BLaER1 treated with 17β-estradiol and CSF1 and Interleukin-3, amounts not matched to agents 10 nM and 100 nM (cell line): ENCODE measurements around the gene MRPL42.

Source experiments
- H3K27ac ChIP-seq, 11 experiments: shearing (Covaris generic); formaldehyde crosslinking; 2 replicates each; pipeline ENCODE4 v1.8.1; 2022
- H3K27me3 ChIP-seq, 11 experiments: shearing (Covaris generic); formaldehyde crosslinking; 2 replicates each; pipeline ENCODE4 v1.8.1; 2022
- H3K36me3 ChIP-seq, 11 experiments: shearing (Covaris generic); formaldehyde crosslinking; 2 replicates each; pipeline ENCODE4 v1.8.1; 2022
- H3K4me1 ChIP-seq, 10 experiments: shearing (Covaris generic); formaldehyde crosslinking; 2 replicates each; pipeline ENCODE4 v1.8.1; 2022
- H3K4me2 ChIP-seq, 11 experiments: shearing (Covaris generic); formaldehyde crosslinking; 2 replicates each; pipeline ENCODE4 v1.8.1; 2022
- H3K4me3 ChIP-seq, 10 experiments: shearing (Covaris generic); formaldehyde crosslinking; 2 replicates each; pipeline ENCODE4 v1.8.1; 2022
- H3K9ac ChIP-seq, 11 experiments: shearing (Covaris generic); formaldehyde crosslinking; 2 replicates each; pipeline ENCODE4 v1.8.1; 2022
- H3K9me3 ChIP-seq, 11 experiments: shearing (Covaris generic); formaldehyde crosslinking; replicated peaks in 1 of 11; 2 replicates each; pipeline ENCODE4 v1.8.1; 2022
- H4K20me1 ChIP-seq, 11 experiments: shearing (Covaris generic); formaldehyde crosslinking; 2 replicates each; pipeline ENCODE4 v1.8.1; 2022
- Cebpa-rat ChIP-seq, 11 experiments: shearing (Covaris generic); IDR thresholded peaks; 2 replicates each; pipeline ENCODE4 v1.8.1; 2022

Gene MRPL42

DNA sequence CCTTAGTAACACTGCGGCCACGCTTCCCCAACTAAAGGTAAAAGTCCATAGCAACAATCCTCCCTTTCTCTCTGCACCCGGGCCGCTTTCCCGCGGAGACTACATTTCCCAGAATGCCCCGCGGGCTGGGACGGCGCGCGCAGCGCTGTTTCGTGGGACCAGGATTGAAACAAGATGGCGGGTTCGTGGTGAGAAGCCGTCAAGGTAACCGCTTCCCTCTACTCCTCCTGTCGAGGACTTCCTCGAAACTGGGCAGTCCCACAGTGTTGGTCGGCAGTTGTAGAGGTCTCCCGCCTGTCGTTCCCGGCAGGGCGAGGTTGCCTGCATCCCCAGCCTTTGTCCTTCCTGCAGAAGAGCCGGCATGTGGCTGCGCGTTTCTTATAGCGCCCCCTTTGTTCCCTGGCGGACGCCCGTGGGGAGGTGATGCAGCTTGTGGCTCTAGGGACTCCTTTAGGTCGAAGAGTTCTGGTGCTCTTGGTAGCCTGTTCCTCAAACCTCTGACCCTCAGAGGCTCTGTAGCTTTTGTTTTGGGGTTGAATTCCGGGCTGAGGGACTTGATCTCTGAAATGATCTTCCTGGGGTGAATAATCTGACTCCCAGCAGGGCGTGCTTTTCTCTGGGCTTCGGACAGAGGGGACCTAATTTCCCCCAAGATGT is at the start of gene MRPL42:
Gene MRPL42, plus strand, starts transcription at position 164 of the 657 bp plus-strand sequence. CDS start 1,772 bp downstream, outside the sequence.
- TF ChIP-seq Cebpa-rat (IDR thresholded peaks at IDR 0.05), result no peak
- Histone ChIP-seq H3K4me2 (peak within 1 kb of the TSS; percentile 79 to 93 (median 87)), H3K27ac (peak within 1 kb of the TSS; percentile 77 to 96 (median 89)), H3K4me1 (peaks cover 18 to 33% (median 22%) of the 10 kb centered on the region in 10 experiments), H3K4me3 (peak within 1 kb of the TSS; percentile 64 to 81 (median 74)), H3K27me3 (no peaks in the 10 kb centered on the region), H3K9me3 (no peaks in the 10 kb centered on the region), H4K20me1 (peaks cover 0 to 22% (median 0%) of the 10 kb centered on the region in 11 experiments; a peak in 5 of 22 replicates), H3K9ac (peak within 1 kb of the TSS; percentile 84 to 93 (median 87)), H3K36me3 (peaks cover 17 to 35% (median 33%) of the 10 kb centered on the region in 11 experiments)

DNA sequence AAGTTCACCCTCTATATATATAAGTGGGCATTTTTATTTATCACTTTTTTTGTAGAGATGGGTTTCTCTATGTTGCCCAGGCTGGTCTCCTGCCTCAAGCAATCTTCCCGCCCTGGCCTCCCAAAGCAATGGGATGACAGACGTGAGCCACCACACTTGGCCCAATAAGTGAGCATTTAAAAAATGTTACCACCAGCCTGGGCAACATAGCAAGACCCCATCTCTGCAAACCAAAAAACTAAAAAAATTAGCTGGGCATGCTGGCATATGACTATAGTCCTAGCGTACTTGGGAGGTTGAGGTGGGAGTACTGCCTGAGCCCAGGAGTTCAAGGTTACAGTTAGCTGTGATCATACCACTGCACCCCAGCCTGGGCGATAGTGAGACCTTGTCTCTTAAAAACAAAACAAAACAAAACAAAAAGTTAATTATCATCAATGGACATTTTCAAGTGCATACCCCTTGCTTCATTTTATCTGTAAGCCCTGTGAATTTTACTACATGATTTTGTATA is 49.3 kb upstream of the MRPL42 start:
- peaks cover 30 to 78% (median 44%) of the 10 kb centered on the region in 10 experiments for H3K4me1 ChIP-seq

DNA sequence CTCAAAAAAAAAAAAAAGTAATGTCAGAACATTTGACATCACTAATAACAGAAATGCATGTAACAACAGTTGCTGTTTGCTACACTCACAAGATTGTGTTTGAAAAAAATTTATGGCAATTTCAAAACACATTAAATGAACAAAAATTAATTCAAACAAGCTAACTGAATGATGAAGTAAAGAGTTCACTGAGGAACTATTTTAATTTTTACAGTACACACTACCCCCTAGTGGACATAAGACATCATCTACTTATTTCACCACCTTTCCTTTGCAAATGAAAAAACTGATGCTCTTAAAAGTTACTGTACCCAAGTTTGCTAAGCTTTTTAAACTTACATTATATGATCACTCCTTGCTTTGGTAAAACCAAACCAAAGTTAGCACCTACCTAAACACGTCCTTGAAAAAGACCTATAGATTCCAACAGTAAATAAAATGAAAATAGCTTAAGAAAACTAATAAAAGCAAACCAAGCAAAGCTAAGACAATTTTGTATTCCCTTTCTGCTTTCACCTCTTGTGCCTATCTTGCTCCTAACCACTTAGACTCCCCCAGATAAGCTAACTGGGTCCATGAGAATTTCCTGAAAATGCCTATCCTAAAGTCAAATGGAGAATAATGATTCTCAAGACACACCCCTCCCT is 47.8 kb upstream of the MRPL42 start:
- no peak for TF ChIP-seq Cebpa-rat (IDR thresholded peaks at IDR 0.05)
- Histone ChIP-seq H3K9ac (no peak overlapping the region), H3K4me1 (peaks cover 23 to 78% (median 47%) of the 10 kb centered on the region in 10 experiments), H3K4me2 (peak overlapping the region in 1 of 11 experiments; percentile 36; a peak in 1 of 22 replicates), H4K20me1 (peaks cover 93 to 100% (median 100%) of the 10 kb centered on the region in 11 experiments), H3K4me3 (no peak overlapping the region), H3K9me3 (no peaks in the 10 kb centered on the region), H3K36me3 (peaks cover 0 to 10% (median under 1%) of the 10 kb centered on the region in 11 experiments; a peak in 6 of 22 replicates), H3K27me3 (no peaks in the 10 kb centered on the region), H3K27ac (no peak overlapping the region)

More for the DNA sequence above, 49.3 kb upstream of the MRPL42 start:
- Histone ChIP-seq H3K27ac (no peak overlapping the region), H3K4me2 (no peak overlapping the region), H3K27me3 (no peaks in the 10 kb centered on the region), H3K36me3 (peaks cover 0 to 15% (median 0%) of the 10 kb centered on the region in 11 experiments; a peak in 6 of 22 replicates), H4K20me1 (peaks cover 93 to 100% (median 100%) of the 10 kb centered on the region in 11 experiments), H3K4me3 (no peak overlapping the region), H3K9ac (no peak overlapping the region), H3K9me3 (no peaks in the 10 kb centered on the region)
- no peak for TF ChIP-seq Cebpa-rat (IDR thresholded peaks at IDR 0.05)

DNA sequence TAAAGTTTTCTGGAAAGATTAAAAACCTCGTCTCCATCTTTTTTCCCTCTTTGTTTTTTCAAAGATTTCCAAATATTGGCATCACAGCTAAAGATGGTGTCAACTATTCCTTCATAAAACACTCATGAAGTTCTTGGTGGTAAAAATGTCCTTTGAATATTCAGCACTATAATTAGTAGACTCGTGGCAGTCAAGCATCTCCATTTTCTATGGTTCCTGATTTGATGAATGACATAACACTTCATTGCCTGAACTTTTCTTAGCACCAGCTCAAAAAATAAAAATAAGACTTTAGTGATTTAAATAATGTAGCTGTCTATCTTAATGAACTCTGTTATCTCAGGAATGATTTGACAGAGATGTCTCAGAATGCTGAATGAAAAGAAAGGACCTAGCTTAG is 45.3 kb upstream of the MRPL42 start:
- Histone ChIP-seq H4K20me1 (peaks cover 94 to 100% (median 100%) of the 10 kb centered on the region in 11 experiments), H3K9me3 (no peaks in the 10 kb centered on the region), H3K4me1 (peaks cover 37 to 78% (median 51%) of the 10 kb centered on the region in 10 experiments), H3K36me3 (peaks cover 0 to 7% (median 0%) of the 10 kb centered on the region in 11 experiments; a peak in 3 of 22 replicates), H3K4me2 (peak overlapping the region in 9 of 11 experiments; percentile 4 to 40 (median 9); a peak in 6 of 22 replicates), H3K27me3 (no peaks in the 10 kb centered on the region), H3K27ac (no peak overlapping the region), H3K9ac (no peak overlapping the region), H3K4me3 (no peak overlapping the region)
- no peak for TF ChIP-seq Cebpa-rat (IDR thresholded peaks at IDR 0.05)

DNA sequence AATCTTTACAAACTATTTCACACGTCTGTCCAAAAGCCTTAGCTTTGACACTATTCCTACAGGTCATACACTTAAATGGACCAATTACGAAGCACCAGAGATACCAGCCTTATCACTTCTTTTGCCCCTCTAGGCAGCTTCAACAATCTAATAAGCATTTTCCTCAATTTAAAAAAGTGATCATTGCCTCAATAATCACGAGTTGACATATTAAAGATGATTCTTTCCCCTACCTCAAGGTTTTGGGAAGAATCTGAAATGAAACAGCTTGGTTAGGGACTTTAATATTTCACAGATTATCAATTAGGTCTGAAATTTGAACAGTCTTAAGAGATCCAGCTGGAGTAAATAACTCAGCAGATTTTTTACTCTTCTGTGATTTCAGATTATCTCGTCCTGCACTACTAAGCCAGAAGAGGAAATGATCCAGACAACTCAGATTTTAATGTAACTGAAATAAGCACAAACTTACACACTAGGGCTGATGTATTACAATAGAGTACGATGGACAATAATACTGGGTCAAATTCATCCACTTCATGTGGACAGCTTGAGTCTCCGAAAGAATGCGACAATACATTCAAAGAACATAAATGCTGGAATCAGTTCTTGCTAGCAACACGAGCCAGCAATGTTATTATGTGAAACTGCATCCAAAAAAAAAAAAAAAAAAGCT is 41.4 kb upstream of the MRPL42 start:
- peaks cover 48 to 90% (median 60%) of the 10 kb centered on the region in 10 experiments for H3K4me1 ChIP-seq
- TF ChIP-seq Cebpa-rat (IDR thresholded peaks at IDR 0.05), result no peak
- H3K27ac ChIP-seq, result peak overlapping the region in 5 of 11 experiments; percentile 14 to 33 (median 29); a peak in 4 of 22 replicates
- peak overlapping the region in 6 of 11 experiments; percentile 1 to 52 (median 36); a peak in 5 of 22 replicates for H3K9ac ChIP-seq
- no peak overlapping the region for H3K4me3 ChIP-seq
- H3K4me2 ChIP-seq, result peak overlapping the region; percentile 54 to 81 (median 70)
- H3K36me3 ChIP-seq, result peaks cover 0 to 22% (median 3%) of the 10 kb centered on the region in 11 experiments; a peak in 5 of 22 replicates
- no peaks in the 10 kb centered on the region for H3K27me3 ChIP-seq
- H3K9me3 ChIP-seq, result no peaks in the 10 kb centered on the region
- H4K20me1 ChIP-seq, result peaks cover 91 to 100% (median 100%) of the 10 kb centered on the region in 11 experiments

DNA sequence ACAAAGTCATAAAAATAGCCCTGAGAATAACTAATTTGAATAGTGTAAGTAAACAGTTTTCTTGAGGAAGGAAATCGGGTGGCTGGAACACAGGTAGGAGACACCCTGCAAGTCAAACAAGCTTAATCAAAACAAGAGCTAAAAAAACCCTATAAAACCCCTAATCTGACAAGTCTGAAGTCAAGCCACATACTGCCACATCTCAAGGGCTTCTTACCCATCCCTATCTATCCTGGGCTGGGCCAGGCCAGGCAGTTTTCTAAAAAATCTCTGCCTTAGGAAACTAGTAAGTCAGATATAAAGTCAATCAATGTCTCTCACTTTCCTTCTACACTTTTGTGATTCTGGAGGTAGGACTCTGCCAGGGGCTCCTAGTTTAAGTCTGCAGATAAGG is 40.9 kb upstream of the MRPL42 start:
- Histone ChIP-seq H4K20me1 (peaks cover 95 to 100% (median 100%) of the 10 kb centered on the region in 11 experiments), H3K36me3 (peaks cover 0 to 24% (median 3%) of the 10 kb centered on the region in 11 experiments; a peak in 5 of 22 replicates), H3K4me3 (no peak overlapping the region), H3K9me3 (no peaks in the 10 kb centered on the region), H3K27ac (peak overlapping the region in 6 of 11 experiments; percentile 2 to 33 (median 14); a peak in 6 of 22 replicates), H3K9ac (peak overlapping the region in 8 of 11 experiments; percentile 1 to 52 (median 30); a peak in 6 of 22 replicates), H3K4me1 (peaks cover 48 to 86% (median 60%) of the 10 kb centered on the region in 10 experiments), H3K4me2 (peak overlapping the region; percentile 54 to 81 (median 70)), H3K27me3 (no peaks in the 10 kb centered on the region)
- TF ChIP-seq Cebpa-rat (IDR thresholded peaks at IDR 0.05), result no peak

DNA sequence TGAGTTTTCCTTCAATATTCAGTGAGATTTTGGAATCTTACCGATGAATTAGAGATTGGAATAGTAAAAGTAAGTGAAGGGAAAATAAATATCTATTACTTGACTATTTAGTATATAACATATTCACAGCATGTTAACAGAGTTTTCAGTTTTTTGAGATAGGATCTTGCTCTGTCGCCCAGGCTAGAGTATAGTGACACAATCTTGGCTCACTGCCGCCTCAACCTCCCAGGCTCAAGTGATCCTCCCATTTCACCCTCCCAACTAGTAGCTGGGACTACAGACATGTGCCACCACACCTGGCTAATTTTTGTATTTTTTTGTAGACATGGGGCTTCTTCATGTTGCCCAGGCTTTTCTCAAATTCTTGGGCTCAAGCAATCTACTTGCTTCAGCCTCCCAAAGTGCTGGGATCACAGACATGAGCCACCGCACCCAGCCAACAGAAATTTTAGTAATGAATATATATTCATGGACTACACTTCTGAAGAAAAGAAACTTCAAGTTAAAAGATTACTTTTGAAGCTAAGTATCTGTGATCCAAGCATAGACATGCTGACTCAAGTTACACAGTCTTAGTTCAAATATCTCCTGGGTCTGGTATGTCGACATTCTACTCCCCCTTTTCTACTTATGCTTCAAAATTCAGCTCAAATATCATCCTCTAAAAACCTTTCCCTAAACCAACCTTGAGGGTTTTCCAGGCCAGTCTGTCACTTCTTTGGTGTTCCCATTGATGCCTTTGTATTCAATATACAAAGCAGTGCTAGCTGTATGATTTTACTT is 39.3 kb upstream of the MRPL42 start:
- Histone ChIP-seq H3K36me3 (peaks cover 0 to 32% (median under 1%) of the 10 kb centered on the region in 11 experiments; a peak in 5 of 22 replicates), H3K4me1 (peaks cover 41 to 72% (median 49%) of the 10 kb centered on the region in 10 experiments), H3K9me3 (no peaks in the 10 kb centered on the region), H3K4me2 (peak overlapping the region in 5 of 11 experiments; percentile 5 to 81 (median 66); a peak in 6 of 22 replicates), H4K20me1 (peaks cover 94 to 100% (median 100%) of the 10 kb centered on the region in 11 experiments), H3K9ac (no peak overlapping the region), H3K27ac (no peak overlapping the region), H3K27me3 (no peaks in the 10 kb centered on the region), H3K4me3 (no peak overlapping the region)
- no peak for TF ChIP-seq Cebpa-rat (IDR thresholded peaks at IDR 0.05)

DNA sequence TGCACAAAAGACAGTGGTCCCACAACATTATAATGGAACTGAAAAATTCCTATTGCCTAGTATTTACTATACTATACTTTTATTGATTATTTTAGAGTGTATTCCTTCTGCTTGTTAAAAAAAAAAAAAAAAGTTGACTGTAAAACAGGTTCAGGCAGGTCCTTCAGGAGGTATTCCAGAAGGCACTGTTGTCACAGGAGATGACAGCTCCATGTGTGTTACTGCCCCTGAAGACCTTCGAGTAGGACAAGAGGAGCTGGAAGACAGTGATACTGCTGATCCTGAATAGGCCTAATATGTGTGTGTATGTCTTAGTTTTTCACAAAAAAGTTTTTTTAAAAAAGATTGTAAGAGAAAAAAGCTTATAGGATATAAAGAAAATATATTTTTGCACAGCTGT is 37.9 kb upstream of the MRPL42 start:
- Histone ChIP-seq H3K27ac (no peak overlapping the region), H3K4me2 (no peak overlapping the region; a peak in 1 of 22 replicates), H3K4me3 (no peak overlapping the region), H3K9me3 (no peaks in the 10 kb centered on the region), H3K9ac (no peak overlapping the region), H3K27me3 (no peaks in the 10 kb centered on the region), H3K4me1 (peaks cover 44 to 67% (median 49%) of the 10 kb centered on the region in 10 experiments), H3K36me3 (peaks cover 0 to 28% (median 0%) of the 10 kb centered on the region in 11 experiments; a peak in 4 of 22 replicates), H4K20me1 (peaks cover 94 to 100% (median 100%) of the 10 kb centered on the region in 11 experiments)
- TF ChIP-seq Cebpa-rat (IDR thresholded peaks at IDR 0.05), result no peak
